Measurements from ENCODE around the gene SPAG5.

Gene SPAG5

DNA sequence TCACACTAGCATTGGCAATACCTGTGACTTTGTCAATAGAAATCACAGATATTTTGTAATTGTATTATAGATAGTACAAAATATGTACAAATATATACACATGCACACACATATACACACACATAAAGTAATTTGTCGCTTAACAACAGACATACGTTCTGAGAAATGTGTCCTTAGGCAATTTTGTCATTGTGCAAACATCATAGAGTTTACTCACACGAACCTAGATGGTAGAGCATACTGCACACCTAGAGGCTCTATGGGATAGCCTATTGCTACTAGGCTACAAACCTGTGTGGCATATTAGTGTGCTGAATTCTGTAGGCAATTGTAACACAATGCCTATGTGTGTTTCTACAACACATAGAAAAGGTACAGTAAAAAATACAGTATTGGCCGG, 57.4 kb downstream of the SPAG5 start:
- no peak for DNase-seq (ENCODE audit: low spot score)

DNA sequence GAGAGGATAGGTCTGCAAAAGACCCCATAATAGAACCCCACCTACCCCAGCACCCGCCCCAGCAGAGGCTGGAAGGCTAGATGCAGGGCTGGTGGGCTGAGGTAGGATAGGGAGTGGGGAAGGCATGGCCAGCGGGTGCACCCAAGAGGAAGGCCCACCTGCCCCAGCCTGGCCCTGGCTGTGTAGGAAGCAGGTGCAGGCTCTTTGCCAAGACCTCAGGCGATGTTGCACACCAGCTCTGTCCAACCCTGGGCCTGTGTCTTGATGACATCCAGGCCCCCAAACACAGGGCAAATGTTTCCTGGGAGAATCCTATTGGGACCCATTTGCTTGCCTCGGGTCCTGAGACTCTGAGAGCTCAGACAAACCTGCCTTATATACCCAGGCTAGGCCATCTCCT, 58.6 kb downstream of the SPAG5 start:
- no peak for DNase-seq (ENCODE audit: low spot score)

DNA sequence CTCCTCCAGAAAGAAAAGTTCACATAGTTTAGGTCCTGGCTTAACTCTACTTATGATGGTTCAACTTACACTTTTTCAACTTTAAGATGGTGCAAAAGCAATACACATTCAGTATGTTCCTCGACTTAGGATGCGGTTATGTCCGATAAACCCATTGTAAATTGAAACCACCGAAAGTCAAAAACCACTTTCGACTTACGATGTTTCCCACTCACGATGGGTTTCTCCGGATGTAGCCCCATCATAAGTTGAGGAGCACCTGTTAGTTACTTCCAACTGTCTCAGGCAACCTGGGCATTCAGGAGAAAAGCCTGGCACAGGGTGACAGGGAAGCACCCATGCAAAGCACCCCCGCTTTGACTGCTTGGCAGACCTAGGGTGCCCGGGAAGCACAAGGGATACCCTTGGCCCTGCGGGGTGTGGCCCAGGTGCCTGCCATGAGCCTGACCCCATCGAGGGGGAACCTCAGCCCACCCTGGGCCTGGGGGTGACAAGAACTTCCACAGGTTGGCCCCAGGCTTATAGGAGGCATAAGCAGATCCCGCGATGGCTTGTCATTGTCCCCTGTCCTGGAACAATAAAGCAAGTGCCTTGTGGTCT, 60.4 kb downstream of the SPAG5 start:
- no peak for DNase-seq (ENCODE audit: low spot score)

DNA sequence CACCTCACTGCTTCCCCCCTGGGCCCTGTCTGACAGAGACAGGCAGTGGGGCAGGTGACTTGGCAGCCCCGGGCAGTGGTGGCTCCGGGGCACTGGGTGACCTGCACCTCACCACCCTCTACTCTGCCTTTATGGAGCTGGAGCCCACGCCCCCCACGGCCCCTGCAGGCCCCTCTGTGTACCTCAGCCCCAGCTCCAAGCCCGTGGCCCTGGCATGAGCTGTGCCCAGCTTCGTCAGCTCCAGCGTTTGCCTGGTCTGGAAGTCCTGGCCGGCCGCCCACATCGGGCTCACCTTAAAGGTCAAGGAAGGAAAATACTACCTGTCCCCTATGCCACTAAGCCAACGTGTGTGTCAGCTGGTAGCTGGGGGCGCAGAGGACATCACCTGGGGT, 61.6 kb downstream of the SPAG5 start:
- no peak for DNase-seq (ENCODE audit: low spot score)

DNA sequence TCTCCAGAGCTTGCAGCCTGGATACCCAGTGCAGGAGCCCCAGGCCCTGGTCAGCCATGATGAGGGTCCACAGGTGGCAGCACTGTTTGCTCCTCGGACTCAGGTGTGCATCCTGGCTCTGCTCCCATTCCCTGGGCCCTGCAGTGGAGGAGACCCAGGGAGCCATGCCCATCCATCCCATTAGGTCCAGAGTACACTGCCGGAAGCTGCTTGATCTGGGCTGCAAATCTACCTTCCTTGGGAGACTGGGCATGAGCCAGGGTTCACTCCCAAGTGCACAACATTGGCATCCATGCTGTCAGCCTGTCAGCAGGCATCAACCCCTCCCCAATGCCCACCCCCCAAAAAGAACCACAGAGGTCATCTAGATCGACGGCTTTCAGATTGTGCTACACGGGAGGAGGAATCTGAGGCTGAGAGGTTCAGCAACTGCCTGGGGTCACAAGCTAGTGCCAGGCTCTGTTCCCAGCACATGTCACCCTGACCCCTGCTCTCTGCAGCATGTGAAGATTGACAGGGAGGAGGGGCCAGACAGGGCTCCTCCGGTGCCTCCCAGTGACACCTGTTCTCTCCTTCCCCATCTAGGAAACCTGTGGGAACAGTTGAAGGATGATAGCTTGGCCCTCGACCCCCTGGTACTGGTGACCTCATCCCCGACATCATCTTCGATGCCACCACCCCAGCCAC, 62.1 kb downstream of the SPAG5 start:
- DNase-seq (ENCODE audit: low spot score): no peak

DNA sequence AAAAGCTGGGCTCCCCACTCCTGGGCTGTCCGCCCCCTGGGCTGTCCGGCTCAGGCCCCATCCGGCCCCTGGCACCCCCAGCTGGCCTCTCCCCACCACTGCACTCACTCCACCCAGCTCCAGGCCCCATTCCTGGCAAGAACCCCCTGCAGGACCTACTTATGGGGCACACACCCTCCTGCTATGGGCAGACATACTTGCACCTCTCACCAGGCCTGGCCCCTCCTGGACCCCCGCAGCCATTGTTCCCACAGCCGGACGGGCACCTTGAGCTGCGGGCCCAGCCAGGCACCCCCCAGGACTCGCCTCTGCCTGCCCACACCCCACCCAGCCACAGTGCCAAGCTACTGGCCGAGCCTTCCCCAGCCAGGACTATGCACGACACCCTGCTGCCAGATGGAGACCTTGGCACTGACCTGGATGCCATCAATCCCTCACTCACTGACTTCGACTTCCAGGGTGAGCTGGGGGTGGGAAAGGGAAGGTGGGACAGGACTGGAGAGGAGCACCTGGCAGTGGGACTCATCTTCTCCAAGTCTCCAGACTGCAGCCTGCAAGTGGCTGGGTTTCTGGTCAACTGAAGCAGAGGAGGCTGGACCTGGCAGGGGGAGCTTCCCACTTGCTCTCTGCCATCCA, 64.0 kb downstream of the SPAG5 start:
- no peak for DNase-seq (ENCODE audit: low spot score)

DNA sequence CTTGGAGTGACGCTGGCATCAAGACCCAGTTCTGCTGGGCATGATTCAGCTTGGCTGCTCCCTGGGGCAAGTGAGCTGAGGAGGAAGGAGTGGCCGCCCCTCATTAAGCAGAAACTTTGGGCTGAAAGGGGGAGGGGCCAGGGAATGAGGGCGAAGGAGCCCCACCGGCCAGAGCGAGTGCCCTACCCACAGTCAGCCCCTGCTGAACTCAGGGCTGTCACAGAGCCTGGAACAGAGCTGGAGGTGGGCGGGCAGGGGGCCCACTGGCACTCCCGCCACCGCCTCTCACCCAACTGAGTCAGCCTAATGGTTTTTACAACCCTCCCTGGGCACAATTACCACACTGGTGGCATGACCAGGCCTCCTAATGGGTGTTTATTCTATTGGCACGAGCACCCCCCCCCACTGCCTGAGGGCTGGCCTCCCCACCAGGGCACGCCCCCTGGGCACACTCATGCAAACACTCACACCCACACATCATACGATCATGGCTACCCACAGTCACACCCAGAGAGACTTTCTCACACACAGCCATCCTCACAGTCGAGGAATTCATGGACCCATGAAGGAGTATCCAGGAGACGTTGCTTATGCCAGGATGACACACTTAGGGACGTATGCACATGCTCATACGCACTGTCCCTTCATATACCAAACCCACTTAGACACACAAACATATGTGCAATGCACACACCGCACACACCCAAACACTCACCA, 65.6 kb downstream of the SPAG5 start:
- DNase-seq (ENCODE audit: low spot score): no peak

DNA sequence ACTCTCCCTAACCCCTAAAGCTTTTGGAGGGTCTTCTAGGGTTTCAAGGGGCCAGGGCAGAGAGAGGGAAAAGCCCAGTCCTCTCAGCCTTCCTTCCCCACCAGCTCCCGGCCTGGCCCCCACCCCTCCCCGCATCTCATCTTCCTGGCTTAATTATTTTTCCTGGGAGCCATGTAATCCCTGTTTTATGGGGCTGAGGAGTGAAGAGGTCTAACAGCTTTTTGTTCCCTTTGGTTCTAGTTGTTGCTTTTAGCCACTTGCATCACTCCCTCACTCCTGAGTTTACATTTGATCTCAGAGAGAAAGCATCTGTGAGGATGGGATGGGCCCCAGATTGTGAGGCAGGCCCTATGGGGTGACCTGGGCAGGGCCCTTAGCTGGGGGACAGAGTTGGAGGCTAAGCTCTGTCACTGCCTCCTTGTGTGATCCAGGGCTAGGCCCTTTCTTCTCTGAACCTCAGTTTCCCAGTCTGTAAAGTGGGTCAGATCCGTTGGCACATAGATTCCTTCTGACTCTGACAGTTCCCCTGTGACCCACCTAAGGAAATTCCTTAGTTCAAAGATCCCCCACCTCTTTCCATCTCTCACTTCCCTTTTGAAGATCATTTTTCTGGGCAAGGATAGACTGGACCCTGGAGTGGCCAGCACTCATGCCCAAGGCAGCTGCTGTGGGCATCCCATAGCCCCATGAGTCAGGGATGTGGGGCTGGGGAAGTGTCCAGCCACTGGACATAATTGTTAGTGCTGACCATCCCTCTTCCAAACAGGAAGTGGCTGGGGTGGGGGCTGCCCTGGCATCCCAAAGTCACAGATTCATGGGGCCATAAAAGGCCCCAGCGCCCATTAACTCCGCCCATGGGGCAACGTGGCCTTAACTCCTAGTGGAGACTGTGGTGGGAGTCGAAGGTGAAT, 66.5 kb downstream of the SPAG5 start:
- DNase-seq (ENCODE audit: low spot score): no peak

DNA sequence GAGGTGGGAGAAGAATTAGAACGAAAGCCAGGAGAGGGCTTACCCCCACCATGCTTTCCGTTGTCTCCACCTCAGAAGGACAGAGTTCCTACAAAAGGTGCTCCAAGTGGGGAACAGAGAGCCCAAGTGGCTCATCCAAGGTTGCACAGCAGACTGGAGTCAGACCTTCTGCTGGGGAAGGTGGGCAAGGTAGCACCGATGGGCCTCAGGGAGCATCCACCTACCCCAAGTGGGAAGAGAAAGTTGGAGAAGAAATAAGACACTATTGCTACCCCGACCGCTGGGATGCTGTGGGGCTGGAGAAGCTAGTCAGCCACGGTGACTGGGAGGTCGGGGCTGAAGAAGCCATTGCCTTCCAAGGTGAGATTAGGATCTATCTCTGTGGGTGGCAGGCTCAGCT, 67.9 kb downstream of the SPAG5 start:
- no peak for DNase-seq (ENCODE audit: low spot score)

DNA sequence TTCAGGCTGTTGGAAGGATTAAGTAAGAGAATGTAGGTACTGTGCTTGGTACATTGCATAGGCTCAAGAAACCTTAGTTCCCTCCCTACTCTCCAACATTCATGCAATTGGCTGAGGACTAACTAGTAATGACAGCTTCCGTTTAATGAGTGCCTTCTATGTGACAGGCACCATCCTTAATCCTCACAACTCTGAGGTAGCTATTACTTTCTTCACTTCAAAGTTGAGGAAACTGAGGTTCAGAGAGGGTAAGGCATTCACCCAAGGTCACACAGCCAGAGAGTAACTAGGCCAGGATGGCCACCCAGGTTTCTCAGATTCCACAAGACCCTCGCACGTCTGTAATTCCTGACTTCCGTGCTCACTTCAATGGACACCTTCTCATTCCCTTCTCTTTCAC, 68.6 kb downstream of the SPAG5 start:
- DNase-seq (ENCODE audit: low spot score): no peak

DNA sequence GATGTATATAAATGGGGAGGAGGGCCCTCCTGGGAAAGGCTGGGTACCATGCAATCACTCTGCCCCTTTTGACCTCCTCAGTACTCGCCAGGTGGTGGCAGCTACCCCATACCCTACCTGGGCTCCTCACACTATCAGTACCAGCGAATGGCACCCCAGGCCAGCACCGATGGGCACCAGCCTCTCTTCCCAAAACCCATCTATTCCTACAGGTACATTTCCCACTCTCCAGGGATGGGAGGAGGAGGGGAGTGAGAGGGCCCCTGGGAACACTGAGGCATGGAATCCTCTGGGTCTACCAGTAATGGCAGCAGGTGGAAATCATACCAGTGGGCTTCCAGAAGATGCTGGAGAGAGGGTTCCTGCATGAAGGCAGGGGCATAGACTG, 69.8 kb downstream of the SPAG5 start:
- DNase-seq (ENCODE audit: low spot score): no peak

DNA sequence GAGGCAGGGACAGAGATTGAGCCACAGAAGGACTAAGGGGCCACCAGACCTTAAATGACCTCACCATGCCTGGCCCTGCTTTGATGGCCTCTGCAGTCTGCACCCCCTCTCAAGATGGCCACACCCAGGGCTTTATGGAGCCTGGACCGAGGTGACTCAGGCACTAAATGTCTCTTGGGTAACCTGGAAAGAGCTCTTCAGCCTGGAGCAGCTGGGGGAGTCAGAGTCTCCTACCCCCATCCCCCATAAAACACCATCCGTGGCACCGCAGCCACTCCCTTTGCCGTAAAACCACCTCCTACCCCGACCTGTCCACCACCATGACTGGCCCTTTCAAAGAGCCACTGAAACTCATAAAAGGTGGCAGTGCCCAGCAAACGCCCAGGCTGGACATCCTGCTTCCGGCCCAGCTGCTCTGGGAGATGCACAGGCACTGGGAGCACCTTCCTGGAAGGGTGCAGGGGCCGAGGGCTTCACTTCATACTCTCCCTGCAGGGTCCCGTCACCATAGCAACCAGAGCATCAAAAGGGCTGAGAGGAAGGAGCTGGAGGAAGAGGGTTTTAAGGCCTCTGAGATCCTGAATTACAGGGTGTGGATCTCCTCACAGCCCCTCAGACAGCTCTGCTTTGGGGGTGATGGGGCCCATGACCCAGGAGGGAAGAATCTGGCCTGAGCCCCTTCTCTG, 70.4 kb downstream of the SPAG5 start:
- DNase-seq (ENCODE audit: low spot score): no peak

DNA sequence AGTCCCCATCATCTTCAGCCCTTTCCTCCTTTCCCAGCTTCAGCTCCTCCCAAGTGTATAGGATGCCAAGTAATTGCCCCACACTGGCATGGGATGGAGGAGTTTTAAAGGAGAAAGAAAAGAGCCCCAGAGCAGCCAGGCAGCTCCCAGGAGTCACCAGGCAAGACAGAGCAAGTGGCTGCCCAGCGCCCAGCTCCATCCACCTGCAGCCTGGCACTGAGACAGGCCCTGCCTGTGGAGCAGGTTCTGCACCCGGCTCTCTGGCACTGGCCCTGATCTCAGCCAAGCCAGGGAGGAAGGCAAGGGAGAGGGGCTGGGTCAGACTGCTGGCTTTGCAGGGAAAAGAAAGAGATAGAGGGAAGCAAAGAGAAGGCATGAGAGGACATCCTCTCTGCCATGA, 71.0 kb downstream of the SPAG5 start:
- DNase-seq (ENCODE audit: low spot score): no peak

All from hematopoietic multipotent progenitor cell treated with erythropoietin and hydrocortisone succinate and interleukin-3 and kit ligand, for 17 days (in vitro differentiated cells).